PC-9 (cell line): Measurements from ENCODE around the gene CFAP77. TPM values are rescaled to one million over a fixed set of nuclear protein-coding genes. Genes with fewer than 3 reads are reported as not detected.

Experiments used
- BruUV-seq: library from RNA; stranded (reverse); fragments of 400-500 nt; replicated peaks from 2 replicates; lab custom pipeline; 2021; lab: Mats Ljungman, UMichigan
- CTCF ChIA-PET: fragments of 300-600 bp; sonication (Branson Sonifier 250); formaldehyde crosslinking; loops from one replicate; lab custom pipeline; 2022; ENCODE audit warnings: antibody characterized with exemption; lab: Charles Lee
- POLR2A ChIA-PET: fragments of 300-600 bp; sonication (Branson Sonifier 250); formaldehyde crosslinking; loops from one replicate; lab custom pipeline; 2022; ENCODE audit warnings: antibody characterized with exemption; ENCODE audit not compliant: unreplicated experiment; lab: Charles Lee
- DNase-seq, 2 experiments: peaks; one replicate each; pipeline versions ENCODE4 v3.0.0 to v3.0.0-alpha.2; 2015 to 2022; ENCODE audit warnings: mixed read lengths in 1 of 2
- H2AFZ ChIP-seq: fragments of 200-600 bp; sonication (generic); 2 replicates; pipeline ENCODE4 v1.8.1; 2017; ENCODE audit warnings: antibody characterized with exemption
- H3F3A ChIP-seq: fragments of 200-600 bp; sonication (generic); 2 replicates; pipeline ENCODE4 v1.8.1; 2017; ENCODE audit warnings: antibody characterized with exemption, mild to moderate bottlenecking, low read depth; ENCODE audit not compliant: insufficient read depth
- H3K27ac ChIP-seq: fragments of 200-600 bp; sonication (generic); 2 replicates; pipeline ENCODE4 v1.6.1; 2016; ENCODE audit warnings: mixed run types
- H3K27me3 ChIP-seq: fragments of 200-600 bp; sonication (generic); 2 replicates; pipeline ENCODE4 v1.6.1; 2016; ENCODE audit warnings: low read depth, mixed run types; ENCODE audit not compliant: insufficient read depth
- H3K36me3 ChIP-seq: fragments of 200-600 bp; sonication (generic); 2 replicates; pipeline ENCODE4 v1.6.1; 2016; ENCODE audit warnings: low read depth, mixed run types
- H3K4me1 ChIP-seq: fragments of 200-600 bp; sonication (generic); replicated peaks from 2 replicates; pipeline ENCODE4 v1.6.1; 2016; ENCODE audit warnings: mixed run types; ENCODE audit not compliant: insufficient read depth
- H3K4me2 ChIP-seq: fragments of 200-600 bp; sonication (generic); 2 replicates; pipeline ENCODE4 v1.6.1; 2017; ENCODE audit warnings: mixed run types
- H3K4me3 ChIP-seq: fragments of 200-600 bp; sonication (generic); 2 replicates; pipeline ENCODE4 v1.6.1; 2016; ENCODE audit warnings: mixed run types
- H3K79me2 ChIP-seq: fragments of 200-600 bp; sonication (generic); 2 replicates; pipeline ENCODE4 v1.6.1; 2017; ENCODE audit warnings: low read depth, mixed run types
- H3K9me2 ChIP-seq: fragments of 200-600 bp; sonication (generic); 2 replicates; pipeline ENCODE4 v1.8.1; 2017; ENCODE audit warnings: mild to moderate bottlenecking; ENCODE audit not compliant: insufficient read depth
- H3K9me3 ChIP-seq: fragments of 200-600 bp; sonication (generic); 2 replicates; pipeline ENCODE4 v1.8.1; 2016; ENCODE audit warnings: low read depth; ENCODE audit not compliant: insufficient read depth
- H4K20me1 ChIP-seq: fragments of 200-600 bp; sonication (generic); 2 replicates; pipeline ENCODE4 v1.8.1; 2017; ENCODE audit not compliant: insufficient read depth
- CTCF ChIP-seq: fragments of 200-600 bp; sonication (generic); conservative IDR thresholded peaks from 2 replicates; pipeline ENCODE4 v1.6.1; 2017; ENCODE audit warnings: mixed run types, antibody characterized with exemption, mild to moderate bottlenecking, moderate library complexity
- EZH2 ChIP-seq: fragments of 200-600 bp; sonication (generic); IDR thresholded peaks from 2 replicates; pipeline ENCODE4 v1.8.0; 2017; ENCODE audit warnings: antibody characterized with exemption, low read depth
- intact Hi-C: fragments of 100-400 bp; cut with micrococcal nuclease; formaldehyde crosslinking; loops from one replicate; pipeline ENCODE4 v1.10.0; 2022; ENCODE audit not compliant: unreplicated experiment
- total RNA-seq: library from RNA; stranded (reverse); gene quantifications from 2 replicates; pipeline ENCODE4 v1.2.3, GENCODE V29; 2021

Gene CFAP77
- total RNA-seq, 1 experiment from 2014 or later = not detected

GRCh38 chr9:132547052-132547431 lies 137.0 kb downstream of the CFAP77 start:
- Histone ChIP-seq H2AFZ (no peak overlapping the region), H3K79me2 (no peaks in the 10 kb centered on the region), H4K20me1 (no peaks in the 10 kb centered on the region), H3K27ac (no peak overlapping the region), H3K27me3 (peaks cover 91% of the 10 kb centered on the region), H3F3A (no peaks in the 10 kb centered on the region), H3K36me3 (no peaks in the 10 kb centered on the region), H3K9me2 (no peaks in the 10 kb centered on the region), H3K9me3 (no peaks in the 10 kb centered on the region), H3K4me1 (0 out of 2 replicates have a peak, but pooled peaks cover 5% of the 10 kb centered on the region), H3K4me3 (no peak overlapping the region), H3K4me2 (no peak overlapping the region)
- intact Hi-C loops = no loop called here
- ChIA-PET POLR2A (no interaction called here), CTCF (no interaction called here)
- BruUV-seq = no TSS peak
- TF ChIP-seq CTCF (no peak), EZH2 (no peak)
- no peak for DNase-seq

GRCh38 chr9:132547436-132547835 lies 137.4 kb downstream of the CFAP77 start:
- no peaks in the 10 kb centered on the region for H3K79me2 ChIP-seq
- TF ChIP-seq EZH2 = no peak
- no peak for TF ChIP-seq CTCF
- H3K4me1 ChIP-seq = 0 out of 2 replicates have a peak, but pooled peaks cover 5% of the 10 kb centered on the region
- intact Hi-C loops = no loop called here
- CTCF ChIA-PET = no interaction called here
- H3K27ac ChIP-seq = no peak overlapping the region
- DNase-seq = no peak
- no peak overlapping the region for H2AFZ ChIP-seq
- H3F3A ChIP-seq = no peaks in the 10 kb centered on the region
- H3K9me2 ChIP-seq = no peaks in the 10 kb centered on the region
- peaks cover 91% of the 10 kb centered on the region for H3K27me3 ChIP-seq
- no peaks in the 10 kb centered on the region for H4K20me1 ChIP-seq
- H3K36me3 ChIP-seq = no peaks in the 10 kb centered on the region
- H3K4me3 ChIP-seq = no peak overlapping the region
- no TSS peak for BruUV-seq
- no peaks in the 10 kb centered on the region for H3K9me3 ChIP-seq
- H3K4me2 ChIP-seq = no peak overlapping the region
- POLR2A ChIA-PET = no interaction called here

DNA sequence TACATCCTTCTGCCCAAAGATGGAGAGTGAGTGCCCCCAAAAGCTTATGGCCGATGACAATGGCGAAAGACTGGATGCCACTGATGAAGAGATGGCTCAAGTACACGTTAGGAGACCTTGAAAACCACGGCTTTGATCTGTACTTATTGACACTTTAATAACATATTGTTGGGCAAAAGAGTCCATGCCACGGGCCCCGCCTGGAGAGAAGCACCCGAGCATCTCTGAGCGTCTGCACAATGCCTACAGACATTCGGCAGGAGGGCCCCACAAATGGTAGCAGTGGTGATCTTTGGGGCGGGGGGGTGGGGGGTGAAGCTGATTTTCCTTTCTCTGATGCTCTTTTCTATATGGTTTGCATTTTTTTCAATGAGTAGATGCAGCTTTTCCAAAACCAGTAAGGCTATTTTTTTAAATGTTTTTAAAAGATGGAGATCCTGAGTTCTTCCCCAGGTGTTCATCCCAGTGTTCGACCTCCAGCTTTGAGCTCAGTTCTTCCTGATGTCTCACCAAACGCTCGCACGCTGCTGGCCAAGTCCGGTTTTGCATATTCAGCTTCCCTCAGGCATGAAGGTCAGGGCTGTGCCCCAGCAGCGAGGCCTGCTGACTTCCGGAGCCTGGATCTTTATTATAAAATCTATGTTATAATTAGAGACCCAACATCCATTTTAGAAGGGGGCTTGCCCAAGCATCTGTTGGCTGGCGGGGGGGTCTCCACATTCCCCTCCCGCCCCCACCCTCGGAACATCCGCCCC lies 138.1 kb downstream of the CFAP77 start:
- Histone ChIP-seq H3K27ac (no peak overlapping the region), H3F3A (no peaks in the 10 kb centered on the region), H3K4me3 (no peak overlapping the region), H3K9me2 (no peaks in the 10 kb centered on the region), H3K4me2 (no peak overlapping the region), H3K27me3 (peaks cover 91% of the 10 kb centered on the region), H3K79me2 (no peaks in the 10 kb centered on the region), H3K9me3 (no peaks in the 10 kb centered on the region), H4K20me1 (no peaks in the 10 kb centered on the region), H3K4me1 (0 out of 2 replicates have a peak, but pooled peaks cover 5% of the 10 kb centered on the region), H2AFZ (no peak overlapping the region), H3K36me3 (no peaks in the 10 kb centered on the region)
- intact Hi-C loops = no loop called here
- ChIA-PET POLR2A (no interaction called here), CTCF (no interaction called here)
- no TSS peak for BruUV-seq
- TF ChIP-seq CTCF = no peak
- TF ChIP-seq EZH2 = no peak
- no peak for DNase-seq
